GM21515 (cell line): ENCODE results near the gene MYO15B.
A peak's percentile ranks its signal among the peaks of the same experiment; 100 is the strongest.

Experiments used
- ATAC-seq: cut with Tn5 transposase; IDR thresholded peaks from one replicate; pipeline ENCODE4 v1.9.1; 2021; ENCODE audit not compliant: unreplicated experiment

The MYO15B gene

GRCh38 chr17:75654176-75654575 lies 66.6 kb downstream of the MYO15B start:
- no peak for ATAC-seq

- no peak for ATAC-seq
These were observed 70.6 kb downstream of the MYO15B start for GRCh38 chr17:75658237-75658636.

GRCh38 chr17:75661531-75661930 lies 73.9 kb downstream of the MYO15B start:
- no peak for ATAC-seq

- ATAC-seq = no peak
These were observed 74.9 kb downstream of the MYO15B start for GRCh38 chr17:75662511-75662910.

- ATAC-seq = peak; percentile 62
These were observed 76.5 kb downstream of the MYO15B start for GRCh38 chr17:75664099-75664549.

- no peak for ATAC-seq
These were observed 78.4 kb downstream of the MYO15B start for GRCh38 chr17:75665981-75666380.

- ATAC-seq = peak; percentile 71
These were observed 79.6 kb downstream of the MYO15B start, which contains the start of the genes RECQL5 and SAP30BP for GRCh38 chr17:75666959-75667790. Gene RECQL5 (minus strand): TSS chr17:75667154. CDS start chr17:75666557, 597 bp downstream. Gene SAP30BP (plus strand): TSS chr17:75667338. CDS start chr17:75667373, 35 bp downstream.

GRCh38 chr17:75667825-75668224 lies 80.2 kb downstream of the MYO15B start:
- no peak for ATAC-seq

GRCh38 chr17:75668489-75668888 lies 80.9 kb downstream of the MYO15B start:
- ATAC-seq = no peak

- ATAC-seq = no peak
These were observed 83.3 kb downstream of the MYO15B start for GRCh38 chr17:75670868-75671267.

GRCh38 chr17:75672011-75672410 lies 84.4 kb downstream of the MYO15B start:
- no peak for ATAC-seq

GRCh38 chr17:75673487-75673886 lies 85.9 kb downstream of the MYO15B start:
- ATAC-seq = no peak
